Osteocyte (in vitro differentiated cells): ENCODE results near the gene TMBIM4. TPM values are rescaled to one million over a fixed set of nuclear protein-coding genes. Genes with fewer than 3 reads are reported as not detected.

Experiments
- DNase-seq: peaks from one replicate; pipeline ENCODE4 v3.0.0; 2021; ENCODE audit warnings: mixed read lengths; ENCODE audit not compliant: unreplicated experiment; ENCODE audit errors: extremely low spot score
- H3K27ac Mint-ChIP-seq: one replicate; pipeline ENCODE4 v1.8.0; 2021; ENCODE audit warnings: mild to moderate bottlenecking, mixed read lengths; ENCODE audit not compliant: unreplicated experiment
- H3K27me3 Mint-ChIP-seq: one replicate; pipeline ENCODE4 v1.8.0; 2021; ENCODE audit warnings: mixed read lengths; ENCODE audit not compliant: unreplicated experiment
- H3K36me3 Mint-ChIP-seq: one replicate; pipeline ENCODE4 v1.8.0; 2021; ENCODE audit warnings: mixed read lengths; ENCODE audit not compliant: unreplicated experiment
- H3K4me1 Mint-ChIP-seq: one replicate; pipeline ENCODE4 v1.8.0; 2021; ENCODE audit warnings: mixed read lengths; ENCODE audit not compliant: unreplicated experiment
- H3K4me3 Mint-ChIP-seq: one replicate; pipeline ENCODE4 v1.8.0; 2021; ENCODE audit warnings: mild to moderate bottlenecking, moderate library complexity, mixed read lengths; ENCODE audit not compliant: unreplicated experiment
- H3K9me3 Mint-ChIP-seq: one replicate; pipeline ENCODE4 v1.8.0; 2021; ENCODE audit warnings: mixed read lengths; ENCODE audit not compliant: unreplicated experiment
- CTCF ChIP-seq: fragments of 200-600 bp; sonication (generic); IDR thresholded peaks from 2 replicates; pipeline ENCODE4 v1.5.0; 2021; ENCODE audit warnings: antibody characterized with exemption, mild to moderate bottlenecking, moderate library complexity
- total RNA-seq: library from RNA; stranded (reverse); gene quantifications from 2 replicates; pipeline ENCODE4 v1.2.1, GENCODE V29; 2021

Gene TMBIM4
- total RNA-seq, 1 donor from 2014 or later, result 51.2 TPM

- H3K4me1 Mint-ChIP-seq, result peaks cover 4% of the 10 kb centered on the region
- no peak for DNase-seq
- no peaks in the 10 kb centered on the region for H3K27me3 Mint-ChIP-seq
- H3K9me3 Mint-ChIP-seq, result peaks cover 30% of the 10 kb centered on the region
- no peak overlapping the region for H3K4me3 Mint-ChIP-seq
- H3K27ac Mint-ChIP-seq, result no peak overlapping the region
- H3K36me3 Mint-ChIP-seq, result peaks cover 42% of the 10 kb centered on the region
- no peak for TF ChIP-seq CTCF
These were observed 29.1 kb downstream of the TMBIM4 start for GRCh38 chr12:66140731-66141130.

- H3K4me3 Mint-ChIP-seq, result no peak overlapping the region
- no peaks in the 10 kb centered on the region for H3K27me3 Mint-ChIP-seq
- TF ChIP-seq CTCF, result no peak
- no peaks in the 10 kb centered on the region for H3K4me1 Mint-ChIP-seq
- no peak overlapping the region for H3K27ac Mint-ChIP-seq
- H3K36me3 Mint-ChIP-seq, result peaks cover 37% of the 10 kb centered on the region
- H3K9me3 Mint-ChIP-seq, result peaks cover 30% of the 10 kb centered on the region
- DNase-seq, result no peak
These were observed 30.5 kb downstream of the TMBIM4 start for GRCh38 chr12:66139328-66139727.

- Mint-ChIP-seq H3K4me3 (no peak overlapping the region), H3K27me3 (no peaks in the 10 kb centered on the region), H3K4me1 (no peaks in the 10 kb centered on the region), H3K27ac (no peak overlapping the region), H3K9me3 (peaks cover 30% of the 10 kb centered on the region), H3K36me3 (peaks cover 35% of the 10 kb centered on the region)
- no peak for TF ChIP-seq CTCF
- DNase-seq, result no peak
These were observed 31.9 kb downstream of the TMBIM4 start for GRCh38 chr12:66137937-66138336.

GRCh38 chr12:66132408-66132807 is 37.4 kb downstream of the TMBIM4 start:
- Mint-ChIP-seq H3K27me3 (no peaks in the 10 kb centered on the region), H3K36me3 (peaks cover 23% of the 10 kb centered on the region), H3K9me3 (peaks cover 4% of the 10 kb centered on the region), H3K4me3 (no peak overlapping the region), H3K27ac (no peak overlapping the region), H3K4me1 (peaks cover 38% of the 10 kb centered on the region)
- DNase-seq, result no peak
- no peak for TF ChIP-seq CTCF

GRCh38 chr12:66131067-66131688 is 38.6 kb downstream of the TMBIM4 start:
- peak overlapping the region; percentile 94 for H3K27ac Mint-ChIP-seq
- DNase-seq, result no peak
- peaks cover 30% of the 10 kb centered on the region for H3K36me3 Mint-ChIP-seq
- peaks cover under 1% of the 10 kb centered on the region for H3K9me3 Mint-ChIP-seq
- no peak for TF ChIP-seq CTCF
- peak overlapping the region; percentile 99 for H3K4me3 Mint-ChIP-seq
- peaks cover 38% of the 10 kb centered on the region for H3K4me1 Mint-ChIP-seq
- no peaks in the 10 kb centered on the region for H3K27me3 Mint-ChIP-seq
